B cell (primary cell): ENCODE measurements around the gene ZIC3. TPM values are rescaled to one million over a fixed set of nuclear protein-coding genes. Genes with fewer than 3 reads are reported as not detected.
A peak's percentile ranks its signal among the peaks of the same experiment; 100 is the strongest.

Experiments used
- ATAC-seq: fragments of 200-7000 bp; cut with Tn5 transposase; one replicate; pipeline ENCODE4 v1.10.0; 2021; ENCODE audit warnings: low read depth, mild to moderate bottlenecking, moderate number of reproducible peaks, moderate library complexity
- CTCF ChIA-PET: fragments of 350-600 bp; sonication (Branson Sonifier 250); formaldehyde crosslinking; loops from one replicate; lab custom pipeline; 2021; ENCODE audit warnings: antibody characterized with exemption, inconsistent platforms; lab: Charles Lee
- POLR2A ChIA-PET: fragments of 350-600 bp; sonication (Branson Sonifier 250); formaldehyde crosslinking; loops from one replicate; lab custom pipeline; 2021; ENCODE audit warnings: antibody characterized with exemption; lab: Charles Lee
- DNase-seq: peaks from one replicate; pipeline ENCODE4 v3.0.0; 2013
- H2AFZ ChIP-seq: 2 replicates; pipeline ENCODE4 v1.6.1; 2012; ENCODE audit warnings: mild to moderate bottlenecking, low read depth, low read length; ENCODE audit not compliant: insufficient read depth, poor library complexity, severe bottlenecking
- H3K27ac ChIP-seq, 2 donors: 1 replicate in 1 of 2; 2 replicates in 1 of 2; pipeline ENCODE4 v1.5.1; 2012 to 2013; ENCODE audit warnings: low read length in 2 of 2, mild to moderate bottlenecking in 2 of 2, moderate library complexity in 1 of 2
- H3K27me3 ChIP-seq, 4 experiments: fragments of 200-600 bp in 1 of 4; sonication (generic) in 1 of 4; replicated peaks in 1 of 4; 1 replicate in 2 of 4; 2 replicates in 2 of 4; pipeline versions ENCODE4 v1.6.1 to v1.7.0; 2013 to 2016; ENCODE audit warnings: low read length in 3 of 4, mild to moderate bottlenecking in 2 of 4, mixed read lengths in 1 of 4, moderate library complexity in 1 of 4; ENCODE audit not compliant: insufficient read depth in 4 of 4, control insufficient read depth in 3 of 4; ENCODE audit errors: control extremely low read depth in 1 of 4
- H3K36me3 ChIP-seq, 2 experiments: replicated peaks in 1 of 2; 1 replicate in 1 of 2; 2 replicates in 1 of 2; pipeline versions ENCODE4 v1.6.1 to v1.7.1; 2013; ENCODE audit warnings: low read length in 1 of 2; ENCODE audit not compliant: insufficient read depth in 2 of 2, control insufficient read depth in 1 of 2; ENCODE audit errors: control extremely low read depth in 1 of 2, extremely low read depth in 1 of 2
- H3K4me1 ChIP-seq, 2 donors: fragments of 200-600 bp in 1 of 2; sonication (generic) in 1 of 2; 1 replicate in 1 of 2; 2 replicates in 1 of 2; pipeline versions ENCODE4 v1.5.1 to v1.6.1; 2013 to 2017; ENCODE audit warnings: low read length in 2 of 2; ENCODE audit not compliant: control insufficient read depth in 2 of 2, insufficient read depth in 2 of 2
- H3K4me2 ChIP-seq: replicated peaks from 2 replicates; pipeline ENCODE3; 2012; ENCODE audit warnings: mild to moderate bottlenecking, low read depth, low read length; ENCODE audit not compliant: poor library complexity, severe bottlenecking
- H3K4me3 ChIP-seq, 5 experiments: fragments of 200-600 bp in 1 of 5; sonication (generic) in 1 of 5; 1 replicate in 3 of 5; 2 replicates in 2 of 5; pipeline versions ENCODE4 v1.5.1 to v1.7.0; 2011 to 2016; ENCODE audit warnings: low read length in 4 of 5, mild to moderate bottlenecking in 4 of 5, low read depth in 2 of 5, control low read depth in 1 of 5, moderate library complexity in 1 of 5; ENCODE audit not compliant: insufficient read depth in 1 of 5; ENCODE audit errors: control extremely low read depth in 1 of 5, extremely low read depth in 1 of 5
- H3K79me2 ChIP-seq: fragments of 200-600 bp; sonication (generic); one replicate; pipeline ENCODE4 v1.6.0; 2016; ENCODE audit warnings: low read length; ENCODE audit not compliant: control insufficient read depth, insufficient read depth
- H3K9ac ChIP-seq: fragments of 200-600 bp; sonication (generic); 2 replicates; pipeline ENCODE4 v1.6.1; 2017; ENCODE audit warnings: mild to moderate bottlenecking, low read length, moderate library complexity
- H3K9me3 ChIP-seq, 3 donors: one replicate each; pipeline versions ENCODE4 v1.6.1 to v1.7.1; 2013; ENCODE audit warnings: low read length in 2 of 3; ENCODE audit not compliant: control insufficient read depth in 2 of 3, insufficient read depth in 1 of 3; ENCODE audit errors: control extremely low read depth in 1 of 3
- H4K20me1 ChIP-seq: 2 replicates; pipeline ENCODE4 v1.6.0; 2012; ENCODE audit warnings: mild to moderate bottlenecking, low read length; ENCODE audit not compliant: insufficient read depth, control insufficient read depth, poor library complexity, severe bottlenecking
- H3K27ac Mint-ChIP-seq: one replicate; pipeline ENCODE4 v1.8.0; 2021; ENCODE audit warnings: mixed read lengths
- H3K27me3 Mint-ChIP-seq: one replicate; pipeline ENCODE4 v1.8.0; 2021; ENCODE audit warnings: mixed read lengths
- H3K4me1 Mint-ChIP-seq: one replicate; pipeline ENCODE4 v1.8.0; 2021; ENCODE audit warnings: mixed read lengths
- H3K4me3 Mint-ChIP-seq: one replicate; pipeline ENCODE4 v1.8.0; 2021; ENCODE audit warnings: mixed read lengths
- H3K9me3 Mint-ChIP-seq: one replicate; pipeline ENCODE4 v1.8.0; 2022; ENCODE audit warnings: mixed read lengths; ENCODE audit not compliant: insufficient read depth
- EZH2 ChIP-seq: IDR thresholded peaks from 2 replicates; pipeline ENCODE4 v1.6.1; 2012; ENCODE audit warnings: borderline replicate concordance, low read depth, mild to moderate bottlenecking, moderate library complexity, low read length; ENCODE audit not compliant: insufficient read depth, poor library complexity, severe bottlenecking
- WGBS: methylation state at CpG from one replicate; pipeline ENCODE4 v1.1.5; 2013; ENCODE audit warnings: missing lambda C conversion rate; ENCODE audit not compliant: insufficient coverage; 5-methylcytosine and 5-hydroxymethylcytosine counted together
- intact Hi-C: fragments of 100-400 bp; cut with micrococcal nuclease; formaldehyde crosslinking; loops from one replicate; pipeline ENCODE4 v1.10.0; 2022
- polyA plus RNA-seq: library from polyadenylated mRNA; depleted of rRNA; stranded (reverse); fragments of >200 nt; gene quantifications from 2 replicates; pipeline ENCODE4 v1.2.3, GENCODE V29; 2012
- total RNA-seq, 2 donors: library from RNA; stranded (reverse); fragments of 120-200 nt in 1 of 2; gene quantifications; 1 replicate in 1 of 2; 2 replicates in 1 of 2; pipeline versions ENCODE4 v1.2.3 to v1.2.4, GENCODE V29; 2013 to 2022
- TF ChIP-seq, protein P1 (sequence below): fragments of 200-600 bp; IDR thresholded peaks from one replicate; pipeline ENCODE4 v1.8.0; 2022; ENCODE audit warnings: antibody characterized with exemption, mild to moderate bottlenecking

ZIC3 gene
- total and polyA plus RNA-seq, 2 donors (not counting 1 experiment from before 2014, with no cell fraction given), result not detected

DNA sequence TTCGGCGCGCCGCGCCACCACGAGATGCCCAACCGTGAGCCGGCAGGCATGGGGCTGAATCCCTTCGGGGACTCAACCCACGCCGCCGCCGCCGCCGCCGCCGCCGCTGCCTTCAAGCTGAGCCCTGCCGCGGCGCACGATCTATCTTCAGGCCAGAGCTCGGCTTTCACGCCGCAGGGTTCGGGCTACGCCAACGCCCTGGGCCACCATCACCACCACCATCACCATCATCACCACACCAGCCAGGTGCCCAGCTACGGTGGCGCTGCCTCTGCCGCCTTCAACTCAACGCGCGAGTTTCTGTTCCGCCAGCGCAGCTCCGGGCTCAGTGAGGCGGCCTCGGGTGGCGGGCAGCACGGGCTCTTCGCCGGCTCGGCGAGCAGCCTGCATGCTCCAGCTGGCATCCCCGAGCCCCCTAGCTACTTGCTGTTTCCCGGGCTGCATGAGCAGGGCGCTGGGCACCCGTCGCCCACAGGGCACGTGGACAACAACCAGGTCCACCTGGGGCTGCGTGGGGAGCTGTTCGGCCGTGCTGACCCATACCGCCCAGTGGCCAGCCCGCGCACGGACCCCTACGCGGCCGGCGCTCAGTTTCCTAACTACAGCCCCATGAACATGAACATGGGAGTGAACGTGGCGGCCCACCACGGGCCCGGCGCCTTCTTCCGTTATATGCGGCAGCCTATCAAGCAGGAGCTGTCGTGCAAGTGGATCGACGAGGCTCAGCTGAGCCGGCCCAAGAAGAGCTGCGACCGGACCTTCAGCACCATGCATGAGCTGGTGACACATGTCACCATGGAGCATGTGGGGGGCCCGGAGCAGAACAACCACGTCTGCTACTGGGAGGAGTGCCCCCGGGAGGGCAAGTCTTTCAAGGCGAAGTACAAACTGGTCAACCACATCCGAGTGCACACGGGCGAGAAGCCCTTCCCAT lies 1.1 kb downstream of the ZIC3 start:
- H3K36me3 ChIP-seq, result no peaks in the 10 kb centered on the region
- Mint-ChIP-seq H3K4me3 (peak overlapping the region; percentile 71), H3K4me1 (peaks cover 10% of the 10 kb centered on the region), H3K27me3 (peaks cover 34% of the 10 kb centered on the region), H3K27ac (no peak overlapping the region), H3K9me3 (no peaks in the 10 kb centered on the region)
- H3K27ac ChIP-seq, result no peak overlapping the region
- peaks cover 9 to 14% of the 10 kb centered on the region in 2 donors for H3K4me1 ChIP-seq
- peaks cover 0 to 45% (median 21%) of the 10 kb centered on the region in 4 experiments for H3K27me3 ChIP-seq
- H3K4me3 ChIP-seq, result no peak overlapping the region
- no peaks in the 10 kb centered on the region for H4K20me1 ChIP-seq
- POLR2A ChIA-PET, result no interaction called here
- intact Hi-C loops, result no loop called here
- H2AFZ ChIP-seq, result no peak overlapping the region
- DNase-seq (peak; percentile 8), ATAC-seq (no peak)
- WGBS, result 8% methylated on average over 55 of the region's 82 CpGs
- H3K79me2 ChIP-seq, result no peaks in the 10 kb centered on the region
- H3K4me2 ChIP-seq, result peak overlapping the region; percentile 43
- CTCF ChIA-PET, result no interaction called here
- peaks cover 0 to 29% (median 0%) of the 10 kb centered on the region in 3 donors for H3K9me3 ChIP-seq
- TF ChIP-seq, protein P1, sequence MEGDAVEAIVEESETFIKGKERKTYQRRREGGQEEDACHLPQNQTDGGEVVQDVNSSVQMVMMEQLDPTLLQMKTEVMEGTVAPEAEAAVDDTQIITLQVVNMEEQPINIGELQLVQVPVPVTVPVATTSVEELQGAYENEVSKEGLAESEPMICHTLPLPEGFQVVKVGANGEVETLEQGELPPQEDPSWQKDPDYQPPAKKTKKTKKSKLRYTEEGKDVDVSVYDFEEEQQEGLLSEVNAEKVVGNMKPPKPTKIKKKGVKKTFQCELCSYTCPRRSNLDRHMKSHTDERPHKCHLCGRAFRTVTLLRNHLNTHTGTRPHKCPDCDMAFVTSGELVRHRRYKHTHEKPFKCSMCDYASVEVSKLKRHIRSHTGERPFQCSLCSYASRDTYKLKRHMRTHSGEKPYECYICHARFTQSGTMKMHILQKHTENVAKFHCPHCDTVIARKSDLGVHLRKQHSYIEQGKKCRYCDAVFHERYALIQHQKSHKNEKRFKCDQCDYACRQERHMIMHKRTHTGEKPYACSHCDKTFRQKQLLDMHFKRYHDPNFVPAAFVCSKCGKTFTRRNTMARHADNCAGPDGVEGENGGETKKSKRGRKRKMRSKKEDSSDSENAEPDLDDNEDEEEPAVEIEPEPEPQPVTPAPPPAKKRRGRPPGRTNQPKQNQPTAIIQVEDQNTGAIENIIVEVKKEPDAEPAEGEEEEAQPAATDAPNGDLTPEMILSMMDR, result no peak
- TF ChIP-seq EZH2, result no peak
- no peak overlapping the region for H3K9ac ChIP-seq

DNA sequence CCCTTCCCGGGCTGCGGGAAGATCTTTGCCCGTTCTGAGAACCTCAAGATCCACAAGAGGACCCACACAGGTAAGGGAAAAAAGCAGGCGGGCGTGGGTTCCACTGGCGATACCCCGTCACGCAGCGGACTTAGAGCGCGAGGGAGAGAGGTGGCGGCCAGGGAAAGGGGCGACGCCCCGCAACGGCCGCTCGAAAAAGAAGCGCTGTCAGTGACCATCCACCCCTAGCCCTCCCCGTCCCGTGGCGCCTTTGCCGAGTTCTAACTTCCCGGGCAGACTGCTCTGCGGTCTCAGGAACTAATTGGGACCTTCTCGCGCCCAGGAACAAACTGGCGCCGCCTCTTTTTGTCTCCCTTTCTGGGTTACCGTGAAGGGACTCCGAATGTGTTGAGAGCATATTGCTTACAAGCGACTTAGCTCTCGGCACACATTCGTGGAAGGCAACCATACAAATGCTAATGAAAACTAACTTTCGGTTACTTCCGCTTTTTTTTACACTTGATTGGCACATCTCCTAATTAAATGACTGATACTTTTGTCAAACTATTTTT lies 1.8 kb downstream of the ZIC3 start:
- H3K9ac ChIP-seq, result no peak overlapping the region
- ChIA-PET CTCF (no interaction called here), POLR2A (no interaction called here)
- H3K27me3 Mint-ChIP-seq, result peaks cover 38% of the 10 kb centered on the region
- H3K4me1 Mint-ChIP-seq, result peaks cover 10% of the 10 kb centered on the region
- ATAC-seq (no peak), DNase-seq (peak; percentile 23)
- peaks cover 0 to 29% (median 0%) of the 10 kb centered on the region in 3 donors for H3K9me3 ChIP-seq
- no peaks in the 10 kb centered on the region for H3K9me3 Mint-ChIP-seq
- no peaks in the 10 kb centered on the region for H3K79me2 ChIP-seq
- no peak overlapping the region for H3K27ac ChIP-seq
- H2AFZ ChIP-seq, result no peak overlapping the region
- H3K4me3 ChIP-seq, result no peak overlapping the region
- 10% methylated on average over 29 of the region's 36 CpGs for WGBS
- peak overlapping the region; percentile 43 for H3K4me2 ChIP-seq
- intact Hi-C loops, result no loop called here
- no peaks in the 10 kb centered on the region for H4K20me1 ChIP-seq
- peak overlapping the region; percentile 71 for H3K4me3 Mint-ChIP-seq
- no peaks in the 10 kb centered on the region for H3K36me3 ChIP-seq
- peaks cover 9 to 14% of the 10 kb centered on the region in 2 donors for H3K4me1 ChIP-seq
- no peak for TF ChIP-seq EZH2
- TF ChIP-seq, protein P1, result no peak
- H3K27me3 ChIP-seq, result peaks cover 0 to 45% (median 23%) of the 10 kb centered on the region in 4 experiments
- no peak overlapping the region for H3K27ac Mint-ChIP-seq
